ENCODE results near the gene PSMD6. TPM values are rescaled to one million over a fixed set of nuclear protein-coding genes. Genes with fewer than 3 reads are reported as not detected.

PSMD6 gene
- polyA plus RNA-seq, 2 donors = 36.0 to 80.7 TPM

- Histone ChIP-seq H3K27me3 (ENCODE audit: control insufficient read depth in 1 of 2, insufficient read depth in 2 of 2, low read length in 2 of 2) (no peaks in the 10 kb centered on the region), H3K4me3 (ENCODE audit: low read depth in 1 of 2, low read length in 2 of 2) (no peak overlapping the region), H3K4me1 (ENCODE audit: control insufficient read depth in 2 of 2, insufficient read depth in 2 of 2, low read length in 1 of 2) (no peaks in the 10 kb centered on the region), H3K9me3 (ENCODE audit: control insufficient read depth in 2 of 2, insufficient read depth in 1 of 2, low read depth in 1 of 2, low read length in 1 of 2) (peaks cover 3 to 5% of the 10 kb centered on the region in 2 donors), H3K36me3 (ENCODE audit: control insufficient read depth in 2 of 2, insufficient read depth in 2 of 2, low read length in 1 of 2) (no peaks in the 10 kb centered on the region), H3K27ac (ENCODE audit: low read depth in 2 of 2, low read length in 1 of 2) (no peak overlapping the region)
- 60 to 63% methylated on average over 13 of the region's 13 CpGs for WGBS, 2 donors
Observed at GRCh38 chr3:64031540-64032508, 8.5 kb upstream of the PSMD6 start.

GRCh38 chr3:64030741-64031140, 7.4 kb upstream of the PSMD6 start:
- Histone ChIP-seq H3K27me3 (ENCODE audit: control insufficient read depth in 1 of 2, insufficient read depth in 2 of 2, low read length in 2 of 2) (no peaks in the 10 kb centered on the region), H3K4me3 (ENCODE audit: low read depth in 1 of 2, low read length in 2 of 2) (no peak overlapping the region), H3K4me1 (ENCODE audit: control insufficient read depth in 2 of 2, insufficient read depth in 2 of 2, low read length in 1 of 2) (no peaks in the 10 kb centered on the region), H3K27ac (ENCODE audit: low read depth in 2 of 2, low read length in 1 of 2) (no peak overlapping the region), H3K9me3 (ENCODE audit: control insufficient read depth in 2 of 2, insufficient read depth in 1 of 2, low read depth in 1 of 2, low read length in 1 of 2) (peaks cover 3 to 5% of the 10 kb centered on the region in 2 donors), H3K36me3 (ENCODE audit: control insufficient read depth in 2 of 2, insufficient read depth in 2 of 2, low read length in 1 of 2) (no peaks in the 10 kb centered on the region)
- WGBS, 2 donors = 4% methylated on average over 16 of the region's 16 CpGs

- H3K9me3 ChIP-seq (ENCODE audit: control insufficient read depth in 2 of 2, insufficient read depth in 1 of 2, low read depth in 1 of 2, low read length in 1 of 2) = peaks cover 3 to 5% of the 10 kb centered on the region in 2 donors
- no peaks in the 10 kb centered on the region for H3K4me1 ChIP-seq (ENCODE audit: control insufficient read depth in 2 of 2, insufficient read depth in 2 of 2, low read length in 1 of 2)
- H3K27ac ChIP-seq (ENCODE audit: low read depth in 2 of 2, low read length in 1 of 2) = no peak overlapping the region
- no peaks in the 10 kb centered on the region for H3K27me3 ChIP-seq (ENCODE audit: control insufficient read depth in 1 of 2, insufficient read depth in 2 of 2, low read length in 2 of 2)
- WGBS, 2 donors = 89 to 91% methylated on average over 4 of the region's 4 CpGs
- no peak overlapping the region for H3K4me3 ChIP-seq (ENCODE audit: low read depth in 1 of 2, low read length in 2 of 2)
- no peaks in the 10 kb centered on the region for H3K36me3 ChIP-seq (ENCODE audit: control insufficient read depth in 2 of 2, insufficient read depth in 2 of 2, low read length in 1 of 2)
Observed at GRCh38 chr3:64029287-64029686, 6.0 kb upstream of the PSMD6 start.

- Histone ChIP-seq H3K9me3 (ENCODE audit: control insufficient read depth in 2 of 2, insufficient read depth in 1 of 2, low read depth in 1 of 2, low read length in 1 of 2) (peaks cover 0 to 1% of the 10 kb centered on the region in 2 donors), H3K4me1 (ENCODE audit: control insufficient read depth in 2 of 2, insufficient read depth in 2 of 2, low read length in 1 of 2) (no peaks in the 10 kb centered on the region), H3K36me3 (ENCODE audit: control insufficient read depth in 2 of 2, insufficient read depth in 2 of 2, low read length in 1 of 2) (no peaks in the 10 kb centered on the region), H3K27me3 (ENCODE audit: control insufficient read depth in 1 of 2, insufficient read depth in 2 of 2, low read length in 2 of 2) (no peaks in the 10 kb centered on the region), H3K27ac (ENCODE audit: low read depth in 2 of 2, low read length in 1 of 2) (no peak overlapping the region), H3K4me3 (ENCODE audit: low read depth in 1 of 2, low read length in 2 of 2) (no peak overlapping the region)
- 63 to 67% methylated on average over 3 of the region's 3 CpGs for WGBS, 2 donors
Observed at GRCh38 chr3:64028754-64029153, 5.5 kb upstream of the PSMD6 start.

- H3K4me1 ChIP-seq (ENCODE audit: control insufficient read depth in 2 of 2, insufficient read depth in 2 of 2, low read length in 1 of 2) = no peaks in the 10 kb centered on the region
- H3K4me3 ChIP-seq (ENCODE audit: low read depth in 1 of 2, low read length in 2 of 2) = no peak overlapping the region
- H3K27ac ChIP-seq (ENCODE audit: low read depth in 2 of 2, low read length in 1 of 2) = no peak overlapping the region
- H3K36me3 ChIP-seq (ENCODE audit: control insufficient read depth in 2 of 2, insufficient read depth in 2 of 2, low read length in 1 of 2) = no peaks in the 10 kb centered on the region
- H3K9me3 ChIP-seq (ENCODE audit: control insufficient read depth in 2 of 2, insufficient read depth in 1 of 2, low read depth in 1 of 2, low read length in 1 of 2) = no peaks in the 10 kb centered on the region
- H3K27me3 ChIP-seq (ENCODE audit: control insufficient read depth in 1 of 2, insufficient read depth in 2 of 2, low read length in 2 of 2) = no peaks in the 10 kb centered on the region
- WGBS, 2 donors = 88 to 89% methylated on average over 8 of the region's 8 CpGs
Observed at GRCh38 chr3:64027658-64028057, 4.4 kb upstream of the PSMD6 start.

- Histone ChIP-seq H3K27ac (ENCODE audit: low read depth in 2 of 2, low read length in 1 of 2) (no peak overlapping the region), H3K36me3 (ENCODE audit: control insufficient read depth in 2 of 2, insufficient read depth in 2 of 2, low read length in 1 of 2) (no peaks in the 10 kb centered on the region), H3K4me3 (ENCODE audit: low read depth in 1 of 2, low read length in 2 of 2) (no peak overlapping the region), H3K4me1 (ENCODE audit: control insufficient read depth in 2 of 2, insufficient read depth in 2 of 2, low read length in 1 of 2) (no peaks in the 10 kb centered on the region), H3K9me3 (ENCODE audit: control insufficient read depth in 2 of 2, insufficient read depth in 1 of 2, low read depth in 1 of 2, low read length in 1 of 2) (no peaks in the 10 kb centered on the region), H3K27me3 (ENCODE audit: control insufficient read depth in 1 of 2, insufficient read depth in 2 of 2, low read length in 2 of 2) (no peaks in the 10 kb centered on the region)
- WGBS, 2 donors = 82 to 86% methylated on average over 2 of the region's 2 CpGs
Observed at GRCh38 chr3:64026346-64026745, 3.1 kb upstream of the PSMD6 start.

- peaks cover 0 to 3% of the 10 kb centered on the region in 2 donors for H3K36me3 ChIP-seq (ENCODE audit: control insufficient read depth in 2 of 2, insufficient read depth in 2 of 2, low read length in 1 of 2)
- no peaks in the 10 kb centered on the region for H3K4me1 ChIP-seq (ENCODE audit: control insufficient read depth in 2 of 2, insufficient read depth in 2 of 2, low read length in 1 of 2)
- H3K9me3 ChIP-seq (ENCODE audit: control insufficient read depth in 2 of 2, insufficient read depth in 1 of 2, low read depth in 1 of 2, low read length in 1 of 2) = no peaks in the 10 kb centered on the region
- H3K27me3 ChIP-seq (ENCODE audit: control insufficient read depth in 1 of 2, insufficient read depth in 2 of 2, low read length in 2 of 2) = no peaks in the 10 kb centered on the region
- H3K27ac ChIP-seq (ENCODE audit: low read depth in 2 of 2, low read length in 1 of 2) = no peak overlapping the region
- 63 to 68% methylated on average over 5 of the region's 5 CpGs for WGBS, 2 donors
- H3K4me3 ChIP-seq (ENCODE audit: low read depth in 1 of 2, low read length in 2 of 2) = no peak overlapping the region
Observed at GRCh38 chr3:64023861-64024223, 548 bp upstream of the PSMD6 start.

- H3K4me3 ChIP-seq (ENCODE audit: low read depth in 1 of 2, low read length in 2 of 2) = peak overlapping the region; percentile 95 to 96
- WGBS, 2 donors = 11 to 16% methylated on average over 24 of the region's 24 CpGs
- peaks cover 0 to 7% of the 10 kb centered on the region in 2 donors for H3K36me3 ChIP-seq (ENCODE audit: control insufficient read depth in 2 of 2, insufficient read depth in 2 of 2, low read length in 1 of 2)
- no peaks in the 10 kb centered on the region for H3K27me3 ChIP-seq (ENCODE audit: control insufficient read depth in 1 of 2, insufficient read depth in 2 of 2, low read length in 2 of 2)
- no peaks in the 10 kb centered on the region for H3K9me3 ChIP-seq (ENCODE audit: control insufficient read depth in 2 of 2, insufficient read depth in 1 of 2, low read depth in 1 of 2, low read length in 1 of 2)
- peak overlapping the region; percentile 77 to 91 for H3K27ac ChIP-seq (ENCODE audit: low read depth in 2 of 2, low read length in 1 of 2)
- no peaks in the 10 kb centered on the region for H3K4me1 ChIP-seq (ENCODE audit: control insufficient read depth in 2 of 2, insufficient read depth in 2 of 2, low read length in 1 of 2)
Observed at GRCh38 chr3:64022451-64023186, 675 bp downstream of the PSMD6 start.

- no peak overlapping the region for H3K27ac ChIP-seq (ENCODE audit: low read depth in 2 of 2, low read length in 1 of 2)
- no peaks in the 10 kb centered on the region for H3K4me1 ChIP-seq (ENCODE audit: control insufficient read depth in 2 of 2, insufficient read depth in 2 of 2, low read length in 1 of 2)
- no peaks in the 10 kb centered on the region for H3K9me3 ChIP-seq (ENCODE audit: control insufficient read depth in 2 of 2, insufficient read depth in 1 of 2, low read depth in 1 of 2, low read length in 1 of 2)
- peak overlapping the region in 1 of 2 donors; percentile 96 for H3K4me3 ChIP-seq (ENCODE audit: low read depth in 1 of 2, low read length in 2 of 2)
- WGBS, 2 donors = 68 to 82% methylated on average over 6 of the region's 6 CpGs
- H3K36me3 ChIP-seq (ENCODE audit: control insufficient read depth in 2 of 2, insufficient read depth in 2 of 2, low read length in 1 of 2) = peaks cover 0 to 7% of the 10 kb centered on the region in 2 donors
- H3K27me3 ChIP-seq (ENCODE audit: control insufficient read depth in 1 of 2, insufficient read depth in 2 of 2, low read length in 2 of 2) = no peaks in the 10 kb centered on the region
Observed at GRCh38 chr3:64021922-64022321, 1.4 kb downstream of the PSMD6 start.

All from esophagus (tissue), 2 donors.